ENCODE measurements around the gene SH3RF3. TPM values are rescaled to one million over a fixed set of nuclear protein-coding genes. Genes with fewer than 3 reads are reported as not detected.

Gene SH3RF3
- total RNA-seq, 1 experiment from 2014 or later, result not detected

DNA sequence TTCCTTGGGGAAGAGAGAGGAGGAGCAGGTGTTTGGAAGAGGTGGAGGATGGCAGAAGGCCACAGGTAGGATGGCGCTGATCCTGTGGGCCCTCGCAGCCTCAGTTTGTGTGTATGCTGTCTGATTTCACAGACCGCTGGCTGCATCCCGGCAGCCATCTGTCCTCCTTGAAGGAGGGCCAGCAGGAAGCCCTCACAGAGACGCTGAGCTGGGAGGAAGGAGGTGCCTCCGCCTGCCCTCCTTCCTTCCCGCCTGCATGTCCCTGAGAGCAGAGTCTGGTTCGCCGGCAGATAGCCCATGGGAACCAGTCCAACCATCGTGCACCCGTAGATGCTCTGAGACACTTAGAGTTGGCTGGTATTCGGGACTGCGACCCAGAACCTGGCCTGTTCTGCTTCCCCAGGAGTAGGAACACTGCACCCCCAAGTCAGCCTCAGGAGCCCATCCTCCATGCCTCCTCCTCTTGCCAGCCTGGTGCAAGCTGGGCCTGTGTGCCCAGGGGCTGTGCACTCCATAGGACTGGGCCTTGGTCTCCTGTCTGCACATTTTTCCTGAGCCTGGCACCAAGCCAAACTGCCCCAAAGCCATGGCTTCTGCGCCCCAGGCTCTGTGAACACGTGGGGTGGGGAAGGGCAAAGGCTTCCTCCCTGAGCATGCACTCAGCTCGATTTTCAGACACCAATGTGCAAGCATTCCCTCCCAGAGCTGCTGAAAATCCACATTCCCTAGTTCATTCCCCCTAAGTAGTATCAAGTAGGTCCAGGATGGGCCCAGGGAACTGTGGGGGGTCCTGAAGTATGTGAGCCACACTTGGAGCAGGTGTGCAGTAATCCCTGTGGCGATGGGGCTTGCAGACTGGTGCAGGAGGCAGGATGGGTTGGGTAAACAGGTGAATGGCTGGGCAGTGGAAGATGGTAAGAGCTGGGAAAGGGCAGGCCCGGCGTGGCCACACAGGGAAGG, 369.2 kb downstream of the SH3RF3 start:
- Histone ChIP-seq H3K9ac (ENCODE audit: low read length) (no peak overlapping the region), H4K20me1 (ENCODE audit: insufficient read depth) (no peaks in the 10 kb centered on the region), H3K4me2 (ENCODE audit: low read length) (no peak overlapping the region), H3K4me1 (ENCODE audit: control insufficient read depth in 1 of 2, insufficient read depth in 2 of 2, low read length in 2 of 2) (peaks cover 0 to 3% of the 10 kb centered on the region in 2 experiments; a peak in 1 of 4 replicates), H3K9me3 (ENCODE audit: control insufficient read depth in 1 of 2, insufficient read depth in 1 of 2, low read depth in 1 of 2, low read length in 2 of 2) (no peaks in the 10 kb centered on the region), H2AFZ (ENCODE audit: low read depth, low read length, poor library complexity, severe bottlenecking) (no peak overlapping the region), H3K27ac (ENCODE audit: low read depth, low read length) (no peak overlapping the region), H3K27me3 (ENCODE audit: insufficient read depth, low read length) (no peaks in the 10 kb centered on the region), H3K36me3 (ENCODE audit: control insufficient read depth in 1 of 2, insufficient read depth in 2 of 2, low read length in 2 of 2) (no peaks in the 10 kb centered on the region), H3K9me2 (ENCODE audit: insufficient read depth) (no peaks in the 10 kb centered on the region), H3K4me3 (replicated peaks in 1 of 2; ENCODE audit: low read depth in 1 of 2, low read length in 2 of 2) (no peak overlapping the region), H3K79me2 (ENCODE audit: insufficient read depth, low read length) (no peaks in the 10 kb centered on the region)
- ChIA-PET CTCF (no interaction called here), RAD21 (ENCODE audit: low non-redundant PET in 1 of 2, low total read pairs in 2 of 2, uncharacterized antibody in 2 of 2, unreplicated experiment in 2 of 2) (no interaction called here), POLR2A (no interaction called here)
- TF ChIP-seq EZH2phosphoT487 (IDR thresholded peaks at IDR 0.05; ENCODE audit: borderline replicate concordance), result no peak
- no peak for TF ChIP-seq CBX3 (IDR thresholded peaks at IDR 0.05; ENCODE audit: low read depth)
- no peak for TF ChIP-seq POLR2AphosphoS5 (IDR thresholded peaks at IDR 0.05; ENCODE audit: low read depth, low read length)
- TF ChIP-seq, protein P1, sequence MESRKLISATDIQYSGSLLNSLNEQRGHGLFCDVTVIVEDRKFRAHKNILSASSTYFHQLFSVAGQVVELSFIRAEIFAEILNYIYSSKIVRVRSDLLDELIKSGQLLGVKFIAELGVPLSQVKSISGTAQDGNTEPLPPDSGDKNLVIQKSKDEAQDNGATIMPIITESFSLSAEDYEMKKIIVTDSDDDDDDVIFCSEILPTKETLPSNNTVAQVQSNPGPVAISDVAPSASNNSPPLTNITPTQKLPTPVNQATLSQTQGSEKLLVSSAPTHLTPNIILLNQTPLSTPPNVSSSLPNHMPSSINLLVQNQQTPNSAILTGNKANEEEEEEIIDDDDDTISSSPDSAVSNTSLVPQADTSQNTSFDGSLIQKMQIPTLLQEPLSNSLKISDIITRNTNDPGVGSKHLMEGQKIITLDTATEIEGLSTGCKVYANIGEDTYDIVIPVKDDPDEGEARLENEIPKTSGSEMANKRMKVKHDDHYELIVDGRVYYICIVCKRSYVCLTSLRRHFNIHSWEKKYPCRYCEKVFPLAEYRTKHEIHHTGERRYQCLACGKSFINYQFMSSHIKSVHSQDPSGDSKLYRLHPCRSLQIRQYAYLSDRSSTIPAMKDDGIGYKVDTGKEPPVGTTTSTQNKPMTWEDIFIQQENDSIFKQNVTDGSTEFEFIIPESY (IDR thresholded peaks at IDR 0.05; ENCODE audit: extremely low read depth, insufficient replicate concordance, low read length), result no peak
- TF ChIP-seq, protein P2, sequence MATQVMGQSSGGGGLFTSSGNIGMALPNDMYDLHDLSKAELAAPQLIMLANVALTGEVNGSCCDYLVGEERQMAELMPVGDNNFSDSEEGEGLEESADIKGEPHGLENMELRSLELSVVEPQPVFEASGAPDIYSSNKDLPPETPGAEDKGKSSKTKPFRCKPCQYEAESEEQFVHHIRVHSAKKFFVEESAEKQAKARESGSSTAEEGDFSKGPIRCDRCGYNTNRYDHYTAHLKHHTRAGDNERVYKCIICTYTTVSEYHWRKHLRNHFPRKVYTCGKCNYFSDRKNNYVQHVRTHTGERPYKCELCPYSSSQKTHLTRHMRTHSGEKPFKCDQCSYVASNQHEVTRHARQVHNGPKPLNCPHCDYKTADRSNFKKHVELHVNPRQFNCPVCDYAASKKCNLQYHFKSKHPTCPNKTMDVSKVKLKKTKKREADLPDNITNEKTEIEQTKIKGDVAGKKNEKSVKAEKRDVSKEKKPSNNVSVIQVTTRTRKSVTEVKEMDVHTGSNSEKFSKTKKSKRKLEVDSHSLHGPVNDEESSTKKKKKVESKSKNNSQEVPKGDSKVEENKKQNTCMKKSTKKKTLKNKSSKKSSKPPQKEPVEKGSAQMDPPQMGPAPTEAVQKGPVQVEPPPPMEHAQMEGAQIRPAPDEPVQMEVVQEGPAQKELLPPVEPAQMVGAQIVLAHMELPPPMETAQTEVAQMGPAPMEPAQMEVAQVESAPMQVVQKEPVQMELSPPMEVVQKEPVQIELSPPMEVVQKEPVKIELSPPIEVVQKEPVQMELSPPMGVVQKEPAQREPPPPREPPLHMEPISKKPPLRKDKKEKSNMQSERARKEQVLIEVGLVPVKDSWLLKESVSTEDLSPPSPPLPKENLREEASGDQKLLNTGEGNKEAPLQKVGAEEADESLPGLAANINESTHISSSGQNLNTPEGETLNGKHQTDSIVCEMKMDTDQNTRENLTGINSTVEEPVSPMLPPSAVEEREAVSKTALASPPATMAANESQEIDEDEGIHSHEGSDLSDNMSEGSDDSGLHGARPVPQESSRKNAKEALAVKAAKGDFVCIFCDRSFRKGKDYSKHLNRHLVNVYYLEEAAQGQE (IDR thresholded peaks at IDR 0.05; ENCODE audit: low read depth), result no peak
- TF ChIP-seq SRF (IDR thresholded peaks at IDR 0.05; ENCODE audit: low read depth), result no peak
- TF ChIP-seq CEBPB (IDR thresholded peaks at IDR 0.05; ENCODE audit: low read depth), result no peak
- TF ChIP-seq, protein P3, sequence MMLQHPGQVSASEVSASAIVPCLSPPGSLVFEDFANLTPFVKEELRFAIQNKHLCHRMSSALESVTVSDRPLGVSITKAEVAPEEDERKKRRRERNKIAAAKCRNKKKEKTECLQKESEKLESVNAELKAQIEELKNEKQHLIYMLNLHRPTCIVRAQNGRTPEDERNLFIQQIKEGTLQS (IDR thresholded peaks at IDR 0.05), result no peak
- no peak for TF ChIP-seq SP1 (IDR thresholded peaks at IDR 0.05; ENCODE audit: low read depth)
- TF ChIP-seq FOSL1 (IDR thresholded peaks at IDR 0.05; ENCODE audit: low read depth), result no peak
- TF ChIP-seq RAD21 (IDR thresholded peaks at IDR 0.05; ENCODE audit: low read depth), result no peak
- no peak for TF ChIP-seq POLR2A (IDR thresholded peaks at IDR 0.05; ENCODE audit: borderline replicate concordance, extremely low read depth, insufficient read depth, insufficient read length)
- no peak for TF ChIP-seq TCF7L2 (IDR thresholded peaks at IDR 0.05; ENCODE audit: borderline replicate concordance, extremely low read depth, insufficient read depth, insufficient read length)
- TF ChIP-seq JUND (IDR thresholded peaks at IDR 0.05), result no peak
- no peak for TF ChIP-seq ZFX (IDR thresholded peaks at IDR 0.05)
- BruUV-seq (replicated peaks), result no TSS peak
- DNase-seq (ENCODE audit: low read depth, low spot score) (no peak), ATAC-seq (no peak)
- intact Hi-C loops (cut with micrococcal nuclease), result no loop called here

Data from HCT116 (cell line).